Stomach (tissue), 4 donors: ENCODE measurements around the gene C19orf81.

ENCODE experiments used
- POLR2A ChIP-seq, 4 donors: fragments of 450-650 bp; IDR thresholded peaks; one replicate each; pipeline ENCODE4 v1.6.1; 2016; ENCODE audit warnings: antibody characterized with exemption in 4 of 4, control low read depth in 2 of 4, mild to moderate bottlenecking in 1 of 4, moderate library complexity in 1 of 4
- POLR2AphosphoS5 ChIP-seq, 3 donors: sonication (generic); formaldehyde crosslinking; IDR thresholded peaks; one replicate each; pipeline ENCODE4 v1.6.1; 2016; ENCODE audit warnings: antibody characterized with exemption in 3 of 3
- TF ChIP-seq, protein P1 (sequence below), 7 experiments: fragments of 450-650 bp in 4 of 7; fragments of 200-600 bp in 3 of 7; sonication (generic) in 3 of 7; IDR thresholded peaks; one replicate each; pipeline ENCODE4 v1.5.1; 2016 to 2019; ENCODE audit warnings: antibody characterized with exemption in 7 of 7, control low read depth in 2 of 7, mild to moderate bottlenecking in 1 of 7

DNA sequence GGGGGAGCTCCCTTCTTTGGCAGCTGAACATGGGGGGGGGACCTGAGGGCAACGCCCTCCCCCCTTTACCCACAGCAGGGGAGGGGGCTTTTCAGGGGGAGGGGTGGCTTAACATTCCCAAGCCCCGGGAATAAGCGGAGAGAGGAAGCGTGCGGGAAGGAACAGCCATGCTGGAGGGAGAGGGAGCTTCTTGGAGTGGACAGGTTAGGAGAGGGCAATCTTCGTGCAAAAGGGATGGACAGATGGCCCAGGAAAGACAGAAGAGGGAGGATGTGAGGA, 10.8 kb downstream of the C19orf81 start:
- TF ChIP-seq POLR2A (IDR thresholded peaks at IDR 0.05) = no peak
- TF ChIP-seq, protein P1, sequence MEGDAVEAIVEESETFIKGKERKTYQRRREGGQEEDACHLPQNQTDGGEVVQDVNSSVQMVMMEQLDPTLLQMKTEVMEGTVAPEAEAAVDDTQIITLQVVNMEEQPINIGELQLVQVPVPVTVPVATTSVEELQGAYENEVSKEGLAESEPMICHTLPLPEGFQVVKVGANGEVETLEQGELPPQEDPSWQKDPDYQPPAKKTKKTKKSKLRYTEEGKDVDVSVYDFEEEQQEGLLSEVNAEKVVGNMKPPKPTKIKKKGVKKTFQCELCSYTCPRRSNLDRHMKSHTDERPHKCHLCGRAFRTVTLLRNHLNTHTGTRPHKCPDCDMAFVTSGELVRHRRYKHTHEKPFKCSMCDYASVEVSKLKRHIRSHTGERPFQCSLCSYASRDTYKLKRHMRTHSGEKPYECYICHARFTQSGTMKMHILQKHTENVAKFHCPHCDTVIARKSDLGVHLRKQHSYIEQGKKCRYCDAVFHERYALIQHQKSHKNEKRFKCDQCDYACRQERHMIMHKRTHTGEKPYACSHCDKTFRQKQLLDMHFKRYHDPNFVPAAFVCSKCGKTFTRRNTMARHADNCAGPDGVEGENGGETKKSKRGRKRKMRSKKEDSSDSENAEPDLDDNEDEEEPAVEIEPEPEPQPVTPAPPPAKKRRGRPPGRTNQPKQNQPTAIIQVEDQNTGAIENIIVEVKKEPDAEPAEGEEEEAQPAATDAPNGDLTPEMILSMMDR (IDR thresholded peaks at IDR 0.05) = no peak
- TF ChIP-seq POLR2AphosphoS5 (IDR thresholded peaks at IDR 0.05) = no peak
